CD14-positive monocyte (primary cell): ENCODE data around the gene MACROD2. TPM values are rescaled to one million over a fixed set of nuclear protein-coding genes. Genes with fewer than 3 reads are reported as not detected.

Experiments
- DNase-seq, 3 donors: peaks; one replicate each; pipeline ENCODE4 v3.0.0-alpha.2; 2011 to 2022
- H2AFZ ChIP-seq: 2 replicates; pipeline ENCODE4 v1.6.0; 2012; ENCODE audit warnings: mild to moderate bottlenecking, low read depth, low read length, inconsistent platforms; ENCODE audit not compliant: insufficient read depth, poor library complexity, severe bottlenecking
- H3K27ac ChIP-seq, 2 donors: 1 replicate in 1 of 2; 2 replicates in 1 of 2; pipeline ENCODE4 v1.5.1; 2012 to 2013; ENCODE audit warnings: low read length in 2 of 2, control low read depth in 1 of 2, inconsistent platforms in 1 of 2, low read depth in 1 of 2, mild to moderate bottlenecking in 1 of 2
- H3K27me3 ChIP-seq, 2 donors: one replicate each; pipeline versions ENCODE4 v1.6.0 to v1.6.1; 2011 to 2013; ENCODE audit warnings: low read length in 2 of 2; ENCODE audit not compliant: control insufficient read depth in 2 of 2, insufficient read depth in 2 of 2
- H3K36me3 ChIP-seq, 2 donors: replicated peaks in 1 of 2; 1 replicate in 1 of 2; 2 replicates in 1 of 2; pipeline versions ENCODE4 v1.5.1 to v1.6.1; 2012 to 2013; ENCODE audit warnings: low read length in 2 of 2, control low read depth in 1 of 2, inconsistent platforms in 1 of 2, mild to moderate bottlenecking in 1 of 2; ENCODE audit not compliant: insufficient read depth in 2 of 2, control insufficient read depth in 1 of 2
- H3K4me1 ChIP-seq, 2 donors: 1 replicate in 1 of 2; 2 replicates in 1 of 2; pipeline versions ENCODE4 v1.5.1 to v1.6.1; 2012 to 2013; ENCODE audit warnings: low read length in 2 of 2, control low read depth in 1 of 2, inconsistent platforms in 1 of 2, mild to moderate bottlenecking in 1 of 2, moderate library complexity in 1 of 2; ENCODE audit not compliant: insufficient read depth in 2 of 2, control insufficient read depth in 1 of 2
- H3K4me2 ChIP-seq: replicated peaks from 2 replicates; pipeline ENCODE3; 2012; ENCODE audit warnings: low read length, moderate library complexity, mild to moderate bottlenecking; ENCODE audit not compliant: poor library complexity, severe bottlenecking; ENCODE audit errors: extremely low read depth
- H3K4me3 ChIP-seq, 3 experiments: fragments of 200-600 bp in 1 of 3; sonication (generic) in 1 of 3; replicated peaks in 1 of 3; 1 replicate in 2 of 3; 2 replicates in 1 of 3; pipeline ENCODE4 v1.5.1; 2011 to 2013; ENCODE audit warnings: low read length in 3 of 3, mild to moderate bottlenecking in 3 of 3, control low read depth in 2 of 3, low read depth in 2 of 3, inconsistent platforms in 1 of 3, moderate library complexity in 1 of 3
- H3K79me2 ChIP-seq: 2 replicates; pipeline ENCODE4 v1.6.0; 2012; ENCODE audit warnings: mild to moderate bottlenecking, control low read depth, inconsistent platforms, low read length, moderate library complexity; ENCODE audit not compliant: insufficient read depth
- H3K9ac ChIP-seq: 2 replicates; pipeline ENCODE4 v1.6.0; 2017; ENCODE audit warnings: low read length, mild to moderate bottlenecking; ENCODE audit not compliant: insufficient read depth, poor library complexity, severe bottlenecking
- H3K9me3 ChIP-seq, 2 donors: replicated peaks in 1 of 2; 1 replicate in 1 of 2; 2 replicates in 1 of 2; pipeline versions ENCODE4 v1.5.1 to v1.6.1; 2012 to 2013; ENCODE audit warnings: low read length in 2 of 2, control low read depth in 1 of 2; ENCODE audit not compliant: control insufficient read depth in 1 of 2, insufficient read depth in 1 of 2
- H4K20me1 ChIP-seq: 2 replicates; pipeline ENCODE4 v1.6.0; 2012; ENCODE audit warnings: mild to moderate bottlenecking, low read length, control low read depth, moderate library complexity; ENCODE audit not compliant: insufficient read depth
- H3K27ac Mint-ChIP-seq, 7 donors: one replicate each; pipeline ENCODE4 v1.8.0; 2020; ENCODE audit warnings: mild to moderate bottlenecking in 7 of 7, mixed read lengths in 7 of 7, moderate library complexity in 6 of 7, inconsistent platforms in 2 of 7
- H3K27me3 Mint-ChIP-seq, 3 donors: one replicate each; pipeline ENCODE4 v1.8.0; 2021 to 2022; ENCODE audit warnings: low read depth in 3 of 3, mild to moderate bottlenecking in 3 of 3, mixed read lengths in 3 of 3, moderate library complexity in 3 of 3, inconsistent platforms in 1 of 3
- H3K36me3 Mint-ChIP-seq, 2 donors: one replicate each; pipeline ENCODE4 v1.8.0; 2020; ENCODE audit warnings: mixed read lengths in 2 of 2, inconsistent platforms in 1 of 2, mild to moderate bottlenecking in 1 of 2
- H3K4me1 Mint-ChIP-seq: one replicate; pipeline ENCODE4 v1.8.0; 2020; ENCODE audit warnings: mild to moderate bottlenecking, mixed read lengths
- H3K4me3 Mint-ChIP-seq, 2 donors: one replicate each; pipeline ENCODE4 v1.8.0; 2020; ENCODE audit warnings: mild to moderate bottlenecking in 2 of 2, mixed read lengths in 2 of 2, moderate library complexity in 1 of 2
- H3K9me3 Mint-ChIP-seq, 7 donors: one replicate each; pipeline ENCODE4 v1.8.0; 2020 to 2022; ENCODE audit warnings: mixed read lengths in 7 of 7, mild to moderate bottlenecking in 6 of 7, moderate library complexity in 6 of 7, inconsistent platforms in 2 of 7
- WGBS: methylation state at CpG from one replicate; pipeline ENCODE4 v1.1.5; 2013; ENCODE audit warnings: missing lambda C conversion rate; ENCODE audit not compliant: insufficient coverage; 5-methylcytosine and 5-hydroxymethylcytosine counted together
- intact Hi-C, 2 donors: fragments of 100-400 bp; cut with micrococcal nuclease; formaldehyde crosslinking; loops; one replicate each; pipeline versions ENCODE4 v1.15.0 to v1.15.1; 2023
- polyA plus RNA-seq, 3 donors: library from polyadenylated mRNA; depleted of rRNA in 1 of 3; unstranded in 2 of 3; stranded (reverse) in 1 of 3; fragments of 300-500 nt in 2 of 3; fragments of >200 nt in 1 of 3; fragmentation: Illumina TruSeq in 2 of 3; gene quantifications; 1 replicate in 2 of 3; 2 replicates in 1 of 3; pipeline ENCODE4 v1.2.3, GENCODE V29; 2012 to 2021
- TF ChIP-seq, protein P1 (sequence below): fragments of 200-600 bp; IDR thresholded peaks from one replicate; pipeline ENCODE4 v1.8.0; 2022; ENCODE audit warnings: antibody characterized with exemption, mild to moderate bottlenecking

Gene MACROD2
- polyA plus RNA-seq, 3 donors, result 0.23 TPM; not detected in 2

DNA sequence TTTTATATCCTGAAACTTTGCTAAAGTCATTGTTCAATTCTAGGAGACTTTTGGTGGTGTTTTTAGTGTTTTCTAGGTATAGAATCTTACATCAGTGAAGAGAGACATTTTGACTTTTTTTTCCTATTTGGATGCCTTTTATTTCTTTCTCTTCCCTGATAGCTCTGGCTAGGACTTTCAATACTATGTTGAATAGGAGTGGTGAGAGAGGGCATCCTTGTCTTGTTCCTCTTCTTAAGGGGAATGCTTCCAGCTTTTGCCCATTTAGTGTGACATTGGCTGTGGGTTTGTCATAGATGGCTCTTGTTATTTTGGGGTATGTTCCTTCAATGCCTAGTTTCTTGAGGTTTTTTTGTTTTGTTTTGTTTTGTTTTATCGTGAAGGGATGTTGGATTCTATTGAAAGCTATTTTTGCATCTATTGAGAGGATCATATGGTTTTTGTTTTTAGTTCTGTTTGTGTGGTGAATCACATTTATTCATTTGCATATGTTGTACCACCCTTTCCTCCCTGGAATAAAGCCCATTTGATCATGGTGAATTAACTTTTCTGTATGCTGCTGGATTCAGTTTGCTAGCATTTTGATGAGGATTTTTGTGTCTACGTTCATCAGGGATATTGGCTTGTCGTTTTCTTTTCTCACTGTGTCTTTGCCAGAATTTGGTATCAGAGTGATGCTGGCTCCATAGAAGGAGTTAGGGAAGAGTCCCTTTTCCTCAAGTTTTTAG lies 882.1 kb downstream of the MACROD2 start:
- no peaks in the 10 kb centered on the region for H3K27me3 ChIP-seq
- TF ChIP-seq, protein P1, sequence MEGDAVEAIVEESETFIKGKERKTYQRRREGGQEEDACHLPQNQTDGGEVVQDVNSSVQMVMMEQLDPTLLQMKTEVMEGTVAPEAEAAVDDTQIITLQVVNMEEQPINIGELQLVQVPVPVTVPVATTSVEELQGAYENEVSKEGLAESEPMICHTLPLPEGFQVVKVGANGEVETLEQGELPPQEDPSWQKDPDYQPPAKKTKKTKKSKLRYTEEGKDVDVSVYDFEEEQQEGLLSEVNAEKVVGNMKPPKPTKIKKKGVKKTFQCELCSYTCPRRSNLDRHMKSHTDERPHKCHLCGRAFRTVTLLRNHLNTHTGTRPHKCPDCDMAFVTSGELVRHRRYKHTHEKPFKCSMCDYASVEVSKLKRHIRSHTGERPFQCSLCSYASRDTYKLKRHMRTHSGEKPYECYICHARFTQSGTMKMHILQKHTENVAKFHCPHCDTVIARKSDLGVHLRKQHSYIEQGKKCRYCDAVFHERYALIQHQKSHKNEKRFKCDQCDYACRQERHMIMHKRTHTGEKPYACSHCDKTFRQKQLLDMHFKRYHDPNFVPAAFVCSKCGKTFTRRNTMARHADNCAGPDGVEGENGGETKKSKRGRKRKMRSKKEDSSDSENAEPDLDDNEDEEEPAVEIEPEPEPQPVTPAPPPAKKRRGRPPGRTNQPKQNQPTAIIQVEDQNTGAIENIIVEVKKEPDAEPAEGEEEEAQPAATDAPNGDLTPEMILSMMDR, result no peak
- H3K4me1 Mint-ChIP-seq, result no peaks in the 10 kb centered on the region

DNA sequence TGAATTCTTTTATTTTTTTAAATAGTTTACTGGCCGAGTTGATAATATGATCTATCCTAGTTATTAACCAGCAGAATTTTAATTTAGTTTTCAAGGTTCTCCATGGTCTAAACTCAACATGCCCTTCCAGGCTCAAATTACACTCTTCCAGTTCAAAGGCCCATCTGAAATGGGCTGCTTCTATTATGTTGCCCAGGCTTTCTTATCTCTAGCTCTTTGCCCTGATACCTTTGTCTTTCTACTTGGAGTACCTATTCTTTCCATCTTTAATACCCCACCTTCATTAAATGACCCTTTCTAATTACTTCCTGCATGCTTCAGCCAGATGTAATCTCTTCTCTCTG lies 883.3 kb downstream of the MACROD2 start:
- Histone ChIP-seq H3K79me2 (no peaks in the 10 kb centered on the region), H3K4me1 (no peaks in the 10 kb centered on the region), H3K9ac (no peak overlapping the region), H4K20me1 (no peaks in the 10 kb centered on the region), H3K9me3 (peaks cover 0 to 6% of the 10 kb centered on the region in 2 donors), H3K4me3 (no peak overlapping the region), H3K27me3 (no peaks in the 10 kb centered on the region), H3K4me2 (no peak overlapping the region), H3K27ac (no peak overlapping the region), H2AFZ (no peak overlapping the region), H3K36me3 (no peaks in the 10 kb centered on the region)
- no peak for DNase-seq
- no peak overlapping the region for H3K4me3 Mint-ChIP-seq
- no peaks in the 10 kb centered on the region for H3K36me3 Mint-ChIP-seq
- H3K4me1 Mint-ChIP-seq, result no peaks in the 10 kb centered on the region
- intact Hi-C loops, result no loop called here
- no peak overlapping the region for H3K27ac Mint-ChIP-seq
- peaks cover 0 to 7% (median 4%) of the 10 kb centered on the region in 7 donors for H3K9me3 Mint-ChIP-seq
- H3K27me3 Mint-ChIP-seq, result peaks cover 0 to 5% (median 0%) of the 10 kb centered on the region in 3 donors
- WGBS, result no CpG with 5 or more reads among the region's 1 CpG
- TF ChIP-seq, protein P1, result no peak

More for the DNA sequence above, 882.1 kb downstream of the MACROD2 start:
- H3K4me3 Mint-ChIP-seq, result no peak overlapping the region
- no peak overlapping the region for H3K27ac Mint-ChIP-seq
- Histone ChIP-seq H2AFZ (no peak overlapping the region), H4K20me1 (no peaks in the 10 kb centered on the region), H3K9me3 (peaks cover 0 to 6% of the 10 kb centered on the region in 2 donors), H3K4me1 (no peaks in the 10 kb centered on the region), H3K4me2 (no peak overlapping the region), H3K4me3 (no peak overlapping the region), H3K79me2 (no peaks in the 10 kb centered on the region), H3K27ac (no peak overlapping the region), H3K36me3 (no peaks in the 10 kb centered on the region), H3K9ac (no peak overlapping the region)
- intact Hi-C loops, result no loop called here
- DNase-seq, result no peak
- no peaks in the 10 kb centered on the region for H3K36me3 Mint-ChIP-seq
- 83% methylated on average over 1 of the region's 3 CpGs for WGBS
- H3K9me3 Mint-ChIP-seq, result peaks cover 0 to 7% (median 4%) of the 10 kb centered on the region in 7 donors
- H3K27me3 Mint-ChIP-seq, result peaks cover 0 to 5% (median 0%) of the 10 kb centered on the region in 3 donors
